ENCODE results near the gene SFTPB.
A peak's percentile ranks its signal among the peaks of the same experiment; 100 is the strongest.
"Not testable (repeated sequence)": the region's sequence is repeated elsewhere in the genome, so short reads cannot be mapped to it uniquely, and the experiment has no call there.

Gene SFTPB

GRCh38 chr2:85615413-85615728 is 52.6 kb downstream of the SFTPB start:
- no peak overlapping the region for H3K4me2 ChIP-seq (ENCODE audit: insufficient read depth, low read length, poor library complexity, severe bottlenecking)
- no peak overlapping the region for H3K23ac ChIP-seq (ENCODE audit: low read depth, low read length, poor library complexity)
- no peaks in the 10 kb centered on the region for H3K27me3 ChIP-seq (ENCODE audit: control insufficient read depth in 3 of 3, insufficient read depth in 3 of 3, low read depth in 1 of 3, low read length in 3 of 3)
- H2BK120ac ChIP-seq (ENCODE audit: low read depth, low read length) = no peak overlapping the region
- peak overlapping the region; percentile 93 for H2AFZ ChIP-seq (ENCODE audit: low read length)
- peaks cover 11% of the 10 kb centered on the region for H3K79me1 ChIP-seq (ENCODE audit: low read depth, low read length)
- no peak overlapping the region for H3K4ac ChIP-seq (ENCODE audit: low read length)
- peaks cover 1 to 30% of the 10 kb centered on the region in 2 donors for H3K36me3 ChIP-seq (replicated peaks in 1 of 2; ENCODE audit: control insufficient read depth in 2 of 2, insufficient read depth in 2 of 2, low read length in 2 of 2)
- H2BK5ac ChIP-seq (ENCODE audit: low read length) = no peak overlapping the region
- H3K14ac ChIP-seq (ENCODE audit: low read length) = no peak overlapping the region
- no peak overlapping the region for H3K9ac ChIP-seq (ENCODE audit: low read depth, low read length, poor library complexity)
- H3K18ac ChIP-seq (ENCODE audit: low read length) = no peak overlapping the region
- H2AK5ac ChIP-seq (ENCODE audit: low read depth, low read length) = no peak overlapping the region
- H4K91ac ChIP-seq (ENCODE audit: low read depth, low read length, poor library complexity) = no peak overlapping the region
- no peak overlapping the region for H2BK15ac ChIP-seq (ENCODE audit: low read length)
- WGBS, 2 donors (ENCODE audit: extremely low coverage in 2 of 2, insufficient read length in 2 of 2, insufficient replicate concordance in 1 of 2) = no CpG with 5 or more reads among the region's 17 CpGs
- no peak overlapping the region for H4K8ac ChIP-seq (ENCODE audit: low read depth, low read length)
- no peak overlapping the region for H2BK12ac ChIP-seq (ENCODE audit: low read length)
- H3K4me3 ChIP-seq (ENCODE audit: low read length in 2 of 2) = no peak overlapping the region
- peaks cover 9 to 10% of the 10 kb centered on the region in 2 donors for H3K4me1 ChIP-seq (ENCODE audit: control insufficient read depth in 2 of 2, insufficient read depth in 1 of 2, low read depth in 1 of 2, low read length in 2 of 2)
- DNase-seq (ENCODE audit: low spot score) = no peak
- no peaks in the 10 kb centered on the region for H3K9me3 ChIP-seq (replicated peaks in 1 of 2; ENCODE audit: control insufficient read depth in 2 of 2, insufficient read depth in 1 of 2, low read depth in 1 of 2, low read length in 2 of 2)
- H3K27ac ChIP-seq (replicated peaks; ENCODE audit: low read length) = no peak overlapping the region

- H4K91ac ChIP-seq (ENCODE audit: low read depth, low read length, poor library complexity); H3K9me3 ChIP-seq (replicated peaks in 1 of 2; ENCODE audit: control insufficient read depth in 2 of 2, insufficient read depth in 1 of 2, low read depth in 1 of 2, low read length in 2 of 2); H3K23ac ChIP-seq (ENCODE audit: low read depth, low read length, poor library complexity); H3K27ac ChIP-seq (replicated peaks; ENCODE audit: low read length); H3K4ac ChIP-seq (ENCODE audit: low read length); H2BK5ac ChIP-seq (ENCODE audit: low read length); H3K4me2 ChIP-seq (ENCODE audit: insufficient read depth, low read length, poor library complexity, severe bottlenecking); H3K14ac ChIP-seq (ENCODE audit: low read length); H3K4me1 ChIP-seq (ENCODE audit: control insufficient read depth in 2 of 2, insufficient read depth in 1 of 2, low read depth in 1 of 2, low read length in 2 of 2); H3K9ac ChIP-seq (ENCODE audit: low read depth, low read length, poor library complexity); DNase-seq (ENCODE audit: low spot score); H3K18ac ChIP-seq (ENCODE audit: low read length); H2BK15ac ChIP-seq (ENCODE audit: low read length); H3K4me3 ChIP-seq (ENCODE audit: low read length in 2 of 2); H2AFZ ChIP-seq (ENCODE audit: low read length); H2BK120ac ChIP-seq (ENCODE audit: low read depth, low read length); H2BK12ac ChIP-seq (ENCODE audit: low read length); H2AK5ac ChIP-seq (ENCODE audit: low read depth, low read length); H4K8ac ChIP-seq (ENCODE audit: low read depth, low read length); H3K27me3 ChIP-seq (ENCODE audit: control insufficient read depth in 3 of 3, insufficient read depth in 3 of 3, low read depth in 1 of 3, low read length in 3 of 3): not testable (repeated sequence)
- Histone ChIP-seq H3K79me1 (ENCODE audit: low read depth, low read length) (peaks cover 11% of the 10 kb centered on the region), H3K36me3 (replicated peaks in 1 of 2; ENCODE audit: control insufficient read depth in 2 of 2, insufficient read depth in 2 of 2, low read length in 2 of 2) (peaks cover 0 to 30% of the 10 kb centered on the region in 2 donors)
- WGBS, 2 donors (ENCODE audit: extremely low coverage in 2 of 2, insufficient read length in 2 of 2, insufficient replicate concordance in 1 of 2) = no CpG with 5 or more reads among the region's 7 CpGs
Observed at GRCh38 chr2:85614757-85615156, 53.2 kb downstream of the SFTPB start.

GRCh38 chr2:85613717-85614515 is 54.1 kb downstream of the SFTPB start:
- Histone ChIP-seq H3K4me2 (ENCODE audit: insufficient read depth, low read length, poor library complexity, severe bottlenecking) (no peak overlapping the region), H2BK12ac (ENCODE audit: low read length) (no peak overlapping the region), H4K8ac (ENCODE audit: low read depth, low read length) (no peak overlapping the region), H2BK120ac (ENCODE audit: low read depth, low read length) (no peak overlapping the region), H3K23ac (ENCODE audit: low read depth, low read length, poor library complexity) (no peak overlapping the region), H2BK15ac (ENCODE audit: low read length) (no peak overlapping the region), H3K27ac (replicated peaks; ENCODE audit: low read length) (no peak overlapping the region), H3K9ac (ENCODE audit: low read depth, low read length, poor library complexity) (no peak overlapping the region), H3K36me3 (replicated peaks in 1 of 2; ENCODE audit: control insufficient read depth in 2 of 2, insufficient read depth in 2 of 2, low read length in 2 of 2) (peaks cover 5 to 30% of the 10 kb centered on the region in 2 donors), H3K9me3 (replicated peaks in 1 of 2; ENCODE audit: control insufficient read depth in 2 of 2, insufficient read depth in 1 of 2, low read depth in 1 of 2, low read length in 2 of 2) (no peaks in the 10 kb centered on the region), H2AK5ac (ENCODE audit: low read depth, low read length) (no peak overlapping the region), H2AFZ (ENCODE audit: low read length) (no peak overlapping the region), H3K4me3 (ENCODE audit: low read length in 2 of 2) (no peak overlapping the region), H3K27me3 (ENCODE audit: control insufficient read depth in 3 of 3, insufficient read depth in 3 of 3, low read depth in 1 of 3, low read length in 3 of 3) (no peaks in the 10 kb centered on the region), H3K79me1 (ENCODE audit: low read depth, low read length) (peaks cover 11% of the 10 kb centered on the region), H3K18ac (ENCODE audit: low read length) (no peak overlapping the region), H2BK5ac (ENCODE audit: low read length) (no peak overlapping the region), H3K14ac (ENCODE audit: low read length) (no peak overlapping the region), H3K4ac (ENCODE audit: low read length) (no peak overlapping the region), H4K91ac (ENCODE audit: low read depth, low read length, poor library complexity) (no peak overlapping the region), H3K4me1 (ENCODE audit: control insufficient read depth in 2 of 2, insufficient read depth in 1 of 2, low read depth in 1 of 2, low read length in 2 of 2) (peaks cover 9 to 10% of the 10 kb centered on the region in 2 donors)
- WGBS, 2 donors (ENCODE audit: extremely low coverage in 2 of 2, insufficient read length in 2 of 2, insufficient replicate concordance in 1 of 2) = no CpG with 5 or more reads among the region's 10 CpGs
- no peak for DNase-seq (ENCODE audit: low spot score)

GRCh38 chr2:85611705-85612587 is 56.1 kb downstream of the SFTPB start, which contains the start of gene C2orf68:
Gene C2orf68, minus strand, starts transcription at chr2:85612066. Its CDS starts 82 bp downstream, at chr2:85611984.
- peak within 1 kb of the TSS; percentile 95 for H2AFZ ChIP-seq (ENCODE audit: low read length)
- H2AK5ac ChIP-seq (ENCODE audit: low read depth, low read length) = peak within 1 kb of the TSS; percentile 97
- peaks cover 17 to 35% of the 10 kb centered on the region in 2 donors for H3K36me3 ChIP-seq (replicated peaks in 1 of 2; ENCODE audit: control insufficient read depth in 2 of 2, insufficient read depth in 2 of 2, low read length in 2 of 2)
- H4K91ac ChIP-seq (ENCODE audit: low read depth, low read length, poor library complexity) = no peak within 1 kb of the TSS
- H2BK120ac ChIP-seq (ENCODE audit: low read depth, low read length) = no peak within 1 kb of the TSS
- H3K4me2 ChIP-seq (ENCODE audit: insufficient read depth, low read length, poor library complexity, severe bottlenecking) = peak within 1 kb of the TSS; percentile 80
- no peaks in the 10 kb centered on the region for H3K9me3 ChIP-seq (replicated peaks in 1 of 2; ENCODE audit: control insufficient read depth in 2 of 2, insufficient read depth in 1 of 2, low read depth in 1 of 2, low read length in 2 of 2)
- peaks cover 8% of the 10 kb centered on the region for H3K79me1 ChIP-seq (ENCODE audit: low read depth, low read length)
- peak within 1 kb of the TSS; percentile 95 for H3K23ac ChIP-seq (ENCODE audit: low read depth, low read length, poor library complexity)
- H3K4ac ChIP-seq (ENCODE audit: low read length) = peak within 1 kb of the TSS; percentile 84
- peak within 1 kb of the TSS; percentile 99 for H3K18ac ChIP-seq (ENCODE audit: low read length)
- peak within 1 kb of the TSS; percentile 77 for H3K27ac ChIP-seq (replicated peaks; ENCODE audit: low read length)
- no CpG with 5 or more reads among the region's 73 CpGs for WGBS, 2 donors (ENCODE audit: extremely low coverage in 2 of 2, insufficient read length in 2 of 2, insufficient replicate concordance in 1 of 2)
- peak within 1 kb of the TSS; percentile 99 for H3K9ac ChIP-seq (ENCODE audit: low read depth, low read length, poor library complexity)
- peak within 1 kb of the TSS; percentile 93 to 95 for H3K4me3 ChIP-seq (ENCODE audit: low read length in 2 of 2)
- peak within 1 kb of the TSS; percentile 37 for H2BK15ac ChIP-seq (ENCODE audit: low read length)
- peak within 1 kb of the TSS; percentile 93 for H2BK5ac ChIP-seq (ENCODE audit: low read length)
- peak within 1 kb of the TSS; percentile 65 for H4K8ac ChIP-seq (ENCODE audit: low read depth, low read length)
- peak within 1 kb of the TSS; percentile 58 for H2BK12ac ChIP-seq (ENCODE audit: low read length)
- peak within 1 kb of the TSS; percentile 82 for H3K14ac ChIP-seq (ENCODE audit: low read length)
- H3K27me3 ChIP-seq (ENCODE audit: control insufficient read depth in 3 of 3, insufficient read depth in 3 of 3, low read depth in 1 of 3, low read length in 3 of 3) = no peaks in the 10 kb centered on the region
- H3K4me1 ChIP-seq (ENCODE audit: control insufficient read depth in 2 of 2, insufficient read depth in 1 of 2, low read depth in 1 of 2, low read length in 2 of 2) = peaks cover 4 to 5% of the 10 kb centered on the region in 2 donors
- peak; percentile 78 for DNase-seq (ENCODE audit: low spot score)
